ENCODE results near the gene RIBC1. TPM values are rescaled to one million over a fixed set of nuclear protein-coding genes. Genes with fewer than 3 reads are reported as not detected.

The RIBC1 gene
- total RNA-seq, 2 experiments from 2014 or later = 0.91 to 1.1 TPM

DNA sequence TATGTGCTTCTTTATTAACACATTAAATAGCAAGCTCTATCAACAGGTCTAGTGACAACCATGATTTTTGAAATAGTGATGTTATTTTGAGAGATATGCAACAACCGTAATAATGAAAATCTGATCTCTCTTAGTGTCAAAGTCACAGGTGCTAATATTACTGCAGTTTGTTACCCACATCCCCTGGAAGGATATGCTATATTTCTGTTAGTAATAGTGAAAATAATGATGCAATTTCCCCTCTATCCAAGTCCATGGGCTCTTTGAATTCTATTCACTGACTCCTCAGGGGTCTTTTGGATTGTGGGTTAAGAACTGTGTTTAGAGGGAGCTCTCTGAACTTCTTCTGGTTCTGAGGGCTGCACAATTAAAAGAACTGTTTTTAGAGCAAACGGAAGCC, 14.5 kb downstream of the RIBC1 start:
- H3K9me3 Mint-ChIP-seq (ENCODE audit: insufficient read depth) = no peaks in the 10 kb centered on the region
- ChIA-PET POLR2A (interaction anchor here (2.0 kb wide), 1 partner anchor 15 kb away, joined by 14 read pairs; the partner anchor contains the start of genes RIBC1 and SMC1A), CTCF (interaction anchor here (1.7 to 5.2 kb wide), 6 partner anchors 9 to 153 kb away, joined by 5 to 37 read pairs (median 11); partner anchors contain the start of genes RIBC1 and SMC1A)
- no peak for DNase-seq
- peaks cover 2% of the 10 kb centered on the region for H3K36me3 Mint-ChIP-seq (ENCODE audit: low read depth)
- ATAC-seq = no peak
- H3K27ac Mint-ChIP-seq = no peak overlapping the region
- H3K27me3 Mint-ChIP-seq (ENCODE audit: low read depth) = peaks cover 2% of the 10 kb centered on the region
- H3K4me1 Mint-ChIP-seq (ENCODE audit: low read depth) = peaks cover 57% of the 10 kb centered on the region
- no peak overlapping the region for H3K4me3 Mint-ChIP-seq

GRCh38 chrX:53438174-53438831, 15.6 kb downstream of the RIBC1 start:
- Mint-ChIP-seq H3K4me1 (ENCODE audit: low read depth) (peaks cover 58% of the 10 kb centered on the region), H3K27me3 (ENCODE audit: low read depth) (peaks cover 2% of the 10 kb centered on the region), H3K4me3 (no peak overlapping the region), H3K27ac (no peak overlapping the region), H3K36me3 (ENCODE audit: low read depth) (peaks cover 2% of the 10 kb centered on the region), H3K9me3 (ENCODE audit: insufficient read depth) (no peaks in the 10 kb centered on the region)
- ChIA-PET CTCF (interaction anchor here (1.9 to 2.1 kb wide), 2 partner anchors 15 to 121 kb away, joined by 8 to 11 read pairs; partner anchors contain the start of genes RIBC1 and SMC1A), POLR2A (interaction anchor here (1.7 kb wide), 1 partner anchor 15 kb away, joined by 5 read pairs; the partner anchor contains the start of genes RIBC1 and SMC1A)
- no peak for DNase-seq
- no peak for ATAC-seq

DNA sequence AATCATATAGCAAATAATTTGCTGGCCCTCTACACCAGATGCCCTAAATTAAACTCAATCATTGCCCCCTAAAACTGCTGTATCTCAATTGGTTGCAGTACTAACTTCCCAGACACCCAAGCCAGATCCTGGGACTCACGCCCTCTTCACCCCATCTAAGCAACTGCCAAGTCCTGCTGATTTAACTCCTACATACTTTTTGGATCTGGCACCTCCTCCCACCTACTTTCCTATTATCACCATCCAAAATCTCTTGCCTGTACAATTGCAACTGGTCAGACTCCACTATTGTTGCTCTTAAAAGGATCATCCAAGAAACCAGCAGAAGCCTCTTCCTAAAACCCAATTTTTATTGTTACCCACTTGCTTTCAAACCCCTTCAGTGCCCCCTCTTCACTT, 16.2 kb downstream of the RIBC1 start:
- Mint-ChIP-seq H3K27me3 (ENCODE audit: low read depth) (peaks cover 2% of the 10 kb centered on the region), H3K9me3 (ENCODE audit: insufficient read depth) (no peaks in the 10 kb centered on the region), H3K4me3 (no peak overlapping the region), H3K36me3 (ENCODE audit: low read depth) (peaks cover 2% of the 10 kb centered on the region), H3K27ac (no peak overlapping the region), H3K4me1 (ENCODE audit: low read depth) (peaks cover 56% of the 10 kb centered on the region)
- ATAC-seq = no peak
- ChIA-PET POLR2A (interaction anchor here (1.7 kb wide), 1 partner anchor 16 kb away, joined by 5 read pairs; the partner anchor contains the start of genes RIBC1 and SMC1A), CTCF (interaction anchor here (2.1 kb wide), 1 partner anchor 121 kb away, joined by 8 read pairs; no protein-coding TSS in a partner anchor)
- DNase-seq = no peak

GRCh38 chrX:53440101-53440500, 17.4 kb downstream of the RIBC1 start:
- DNase-seq (no peak), ATAC-seq (no peak)
- no peaks in the 10 kb centered on the region for H3K9me3 Mint-ChIP-seq (ENCODE audit: insufficient read depth)
- no peaks in the 10 kb centered on the region for H3K36me3 Mint-ChIP-seq (ENCODE audit: low read depth)
- H3K4me1 Mint-ChIP-seq (ENCODE audit: low read depth) = peaks cover 45% of the 10 kb centered on the region
- CTCF ChIA-PET = no interaction called here
- POLR2A ChIA-PET = no interaction called here
- no peak overlapping the region for H3K27ac Mint-ChIP-seq
- H3K27me3 Mint-ChIP-seq (ENCODE audit: low read depth) = peaks cover 2% of the 10 kb centered on the region
- H3K4me3 Mint-ChIP-seq = peak overlapping the region; percentile 50

DNA sequence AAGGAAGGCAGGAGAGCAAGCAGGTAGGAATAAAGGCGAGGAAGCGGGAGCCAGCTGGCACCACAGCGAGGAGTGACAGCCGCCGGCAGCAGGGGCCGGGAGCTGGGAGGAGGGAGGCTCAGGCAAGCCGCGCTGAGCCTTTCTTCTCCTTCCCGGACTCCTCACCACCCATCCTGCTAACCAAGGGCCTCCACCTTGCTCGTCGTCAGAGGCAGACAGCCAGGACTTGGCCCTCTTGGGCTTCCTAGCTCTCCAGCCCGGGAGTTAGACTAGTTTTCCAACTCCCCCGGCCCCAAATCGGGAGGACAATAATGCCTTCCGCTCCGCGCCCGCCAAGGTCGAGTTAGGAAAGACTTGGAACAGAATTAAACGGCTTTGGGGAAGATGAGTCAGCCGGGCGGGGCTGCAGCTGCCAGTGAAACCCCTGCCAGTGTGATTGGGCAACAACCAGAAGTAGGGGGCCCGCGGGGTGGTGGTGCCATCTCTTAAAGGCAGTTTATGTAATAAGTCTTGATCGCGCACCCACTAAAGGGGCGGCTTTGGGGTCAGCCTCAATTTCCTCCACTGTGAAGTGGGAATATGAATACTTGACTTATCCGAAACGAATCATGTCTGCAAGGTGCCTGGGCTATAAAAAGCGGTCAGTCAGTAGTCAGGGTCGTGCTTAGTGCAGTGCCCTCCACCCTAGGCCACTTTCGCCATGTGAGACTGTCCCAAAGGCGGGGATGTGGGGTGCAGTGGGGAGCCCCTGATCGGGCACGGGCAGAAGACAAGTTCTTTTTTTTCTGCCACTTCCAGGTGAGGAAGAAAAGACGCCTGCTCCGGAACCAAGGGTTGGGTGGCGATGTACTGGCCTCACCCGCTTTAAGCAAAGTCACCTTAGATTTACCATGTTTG, 18.2 kb downstream of the RIBC1 start:
- peak; percentile 26 for DNase-seq
- CTCF ChIA-PET = no interaction called here
- Mint-ChIP-seq H3K27me3 (ENCODE audit: low read depth) (peaks cover 2% of the 10 kb centered on the region), H3K4me1 (ENCODE audit: low read depth) (peaks cover 42% of the 10 kb centered on the region), H3K9me3 (ENCODE audit: insufficient read depth) (no peaks in the 10 kb centered on the region), H3K36me3 (ENCODE audit: low read depth) (no peaks in the 10 kb centered on the region), H3K27ac (peak overlapping the region; percentile 75), H3K4me3 (peak overlapping the region; percentile 79)
- peak; percentile 7 for ATAC-seq
- POLR2A ChIA-PET = interaction anchor here (1.0 kb wide), 1 partner anchor 19 kb away, joined by 6 read pairs; the partner anchor contains the start of gene SMC1A

GRCh38 chrX:53441531-53442321, 19.1 kb downstream of the RIBC1 start:
- Mint-ChIP-seq H3K4me3 (peak overlapping the region; percentile 79), H3K9me3 (ENCODE audit: insufficient read depth) (no peaks in the 10 kb centered on the region), H3K36me3 (ENCODE audit: low read depth) (no peaks in the 10 kb centered on the region), H3K4me1 (ENCODE audit: low read depth) (peaks cover 36% of the 10 kb centered on the region), H3K27ac (peak overlapping the region; percentile 75), H3K27me3 (ENCODE audit: low read depth) (peaks cover 2% of the 10 kb centered on the region)
- POLR2A ChIA-PET = interaction anchor here (0.6 kb wide), 1 partner anchor 19 kb away, joined by 3 read pairs; the partner anchor contains the start of genes RIBC1 and SMC1A
- CTCF ChIA-PET = no interaction called here
- peak; percentile 90 for ATAC-seq
- DNase-seq = peak; percentile 80

GRCh38 chrX:53442322-53442631, 19.6 kb downstream of the RIBC1 start:
- CTCF ChIA-PET = no interaction called here
- peak overlapping the region; percentile 75 for H3K27ac Mint-ChIP-seq
- peaks cover 2% of the 10 kb centered on the region for H3K27me3 Mint-ChIP-seq (ENCODE audit: low read depth)

GRCh38 chrX:53445977-53446376, 23.3 kb downstream of the RIBC1 start:
- H3K27ac Mint-ChIP-seq = no peak overlapping the region
- H3K27me3 Mint-ChIP-seq (ENCODE audit: low read depth) = no peaks in the 10 kb centered on the region
- ChIA-PET POLR2A (interaction anchor here (0.8 kb wide), 1 partner anchor 24 kb away, joined by 4 read pairs; the partner anchor contains the start of genes RIBC1 and SMC1A), CTCF (interaction anchor here (0.7 to 4.6 kb wide), 18 partner anchors 10 to 374 kb away, joined by 3 to 58 read pairs (median 4); partner anchors contain the start of genes RIBC1 and SMC1A)
- no peaks in the 10 kb centered on the region for H3K9me3 Mint-ChIP-seq (ENCODE audit: insufficient read depth)
- DNase-seq (peak; percentile 64), ATAC-seq (no peak)
- H3K4me1 Mint-ChIP-seq (ENCODE audit: low read depth) = peaks cover 11% of the 10 kb centered on the region
- H3K4me3 Mint-ChIP-seq = no peak overlapping the region
- no peaks in the 10 kb centered on the region for H3K36me3 Mint-ChIP-seq (ENCODE audit: low read depth)

More at GRCh38 chrX:53442322-53442631, 19.6 kb downstream of the RIBC1 start:
- H3K36me3 Mint-ChIP-seq (ENCODE audit: low read depth) = no peaks in the 10 kb centered on the region
- no peak for ATAC-seq
- peaks cover 35% of the 10 kb centered on the region for H3K4me1 Mint-ChIP-seq (ENCODE audit: low read depth)
- H3K4me3 Mint-ChIP-seq = peak overlapping the region; percentile 79
- H3K9me3 Mint-ChIP-seq (ENCODE audit: insufficient read depth) = no peaks in the 10 kb centered on the region
- no peak for DNase-seq
- POLR2A ChIA-PET = interaction anchor here (0.6 kb wide), 1 partner anchor 20 kb away, joined by 3 read pairs; the partner anchor contains the start of genes RIBC1 and SMC1A

DNA sequence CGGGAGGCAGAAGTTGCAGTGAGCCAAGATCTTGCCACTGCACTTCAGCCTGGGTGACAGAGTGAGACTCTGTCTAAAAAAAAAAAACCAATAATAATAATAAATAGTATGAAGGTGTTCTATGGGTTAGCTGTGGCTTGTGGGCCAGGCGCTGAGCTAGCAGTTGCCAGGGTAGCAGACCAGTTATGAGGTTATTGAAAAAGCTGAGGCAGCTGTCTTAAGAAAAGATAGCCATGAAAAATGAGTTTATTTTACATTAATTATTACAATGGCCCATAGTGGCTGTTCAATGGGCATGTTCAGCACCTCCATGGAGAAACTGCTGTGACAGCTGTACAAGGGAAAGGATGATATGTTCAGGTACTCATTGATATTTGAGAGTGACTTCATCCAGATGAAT, 24.8 kb downstream of the RIBC1 start:
- no peak overlapping the region for H3K4me3 Mint-ChIP-seq
- H3K27ac Mint-ChIP-seq = no peak overlapping the region
- DNase-seq = no peak
- ChIA-PET POLR2A (interaction anchor here (1.2 kb wide), 1 partner anchor 26 kb away, joined by 4 read pairs; no protein-coding TSS in a partner anchor), CTCF (interaction anchor here (0.9 to 4.6 kb wide), 5 partner anchors 11 to 164 kb away, joined by 3 to 58 read pairs (median 18); no protein-coding TSS in a partner anchor)
- H3K9me3 Mint-ChIP-seq (ENCODE audit: insufficient read depth) = no peaks in the 10 kb centered on the region
- peaks cover under 1% of the 10 kb centered on the region for H3K4me1 Mint-ChIP-seq (ENCODE audit: low read depth)
- H3K36me3 Mint-ChIP-seq (ENCODE audit: low read depth) = no peaks in the 10 kb centered on the region
- no peaks in the 10 kb centered on the region for H3K27me3 Mint-ChIP-seq (ENCODE audit: low read depth)
- no peak for ATAC-seq

DNA sequence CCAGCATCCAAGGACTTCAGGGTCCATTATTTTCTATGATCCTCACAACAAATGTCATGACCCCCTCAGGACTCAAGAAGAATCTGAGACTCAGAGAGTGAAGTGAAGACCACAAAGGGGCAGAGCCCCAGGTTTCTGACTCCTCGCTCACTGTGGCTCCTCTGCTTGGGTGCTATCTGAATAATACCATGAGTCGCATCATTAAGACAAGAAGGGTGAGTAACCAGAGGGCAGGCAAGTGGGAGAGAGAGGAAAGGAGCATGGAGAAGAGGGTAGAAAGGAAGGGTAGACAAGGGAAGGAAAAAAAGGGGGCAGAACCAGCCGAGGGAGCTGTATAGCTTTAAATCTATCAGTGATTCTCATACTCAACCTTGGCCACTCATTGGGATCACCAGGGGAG, 27.0 kb downstream of the RIBC1 start:
- ATAC-seq = no peak
- Mint-ChIP-seq H3K36me3 (ENCODE audit: low read depth) (no peaks in the 10 kb centered on the region), H3K27ac (no peak overlapping the region), H3K4me1 (ENCODE audit: low read depth) (no peaks in the 10 kb centered on the region), H3K27me3 (ENCODE audit: low read depth) (no peaks in the 10 kb centered on the region), H3K9me3 (ENCODE audit: insufficient read depth) (no peaks in the 10 kb centered on the region), H3K4me3 (no peak overlapping the region)
- DNase-seq = no peak
- POLR2A ChIA-PET = no interaction called here
- CTCF ChIA-PET = interaction anchor here (1.0 kb wide), 1 partner anchor 132 kb away, joined by 3 read pairs; no protein-coding TSS in a partner anchor

DNA sequence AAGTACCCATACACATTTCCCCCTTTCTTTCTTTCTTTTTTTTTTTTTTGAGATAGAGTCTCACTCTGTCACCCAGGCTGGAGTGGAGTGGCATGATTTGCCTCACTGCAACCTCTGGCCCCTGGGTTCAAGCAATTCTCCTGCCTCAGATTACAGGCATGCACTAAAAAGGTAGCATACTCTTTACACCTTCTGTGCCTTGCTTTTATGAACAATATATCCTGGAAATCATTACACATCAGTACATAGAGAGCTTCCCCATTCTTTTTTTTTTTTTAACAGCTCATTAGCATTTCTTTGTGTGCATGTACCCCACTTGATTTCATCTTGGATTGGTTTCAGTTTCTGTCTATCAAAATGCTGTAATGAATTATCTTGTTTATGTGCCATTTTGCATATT, 30.1 kb downstream of the RIBC1 start:
- H3K9me3 Mint-ChIP-seq (ENCODE audit: insufficient read depth) = no peaks in the 10 kb centered on the region
- no peak overlapping the region for H3K4me3 Mint-ChIP-seq
- ChIA-PET CTCF (interaction anchor here (1.4 kb wide), 1 partner anchor 139 kb away, joined by 5 read pairs; no protein-coding TSS in a partner anchor), POLR2A (no interaction called here)
- no peak overlapping the region for H3K27ac Mint-ChIP-seq
- DNase-seq (no peak), ATAC-seq (no peak)
- H3K27me3 Mint-ChIP-seq (ENCODE audit: low read depth) = peaks cover 8% of the 10 kb centered on the region
- H3K4me1 Mint-ChIP-seq (ENCODE audit: low read depth) = no peaks in the 10 kb centered on the region
- no peaks in the 10 kb centered on the region for H3K36me3 Mint-ChIP-seq (ENCODE audit: low read depth)

All from activated CD8-positive, alpha-beta T cell treated with anti-CD3 and anti-CD28 coated beads, Interleukin-2, amount 10 ng/mL, durations not matched to agents 7 days and 5 days (primary cell).